GM12872 (cell line): ENCODE results near the gene SDSL.

Experiments used
- TF ChIP-seq, protein P1 (sequence below): IDR thresholded peaks from 3 replicates; pipeline ENCODE4 v1.5.1; 2011; ENCODE audit warnings: low read depth, mild to moderate bottlenecking, low read length, moderate library complexity; ENCODE audit not compliant: insufficient read depth

The SDSL gene

GRCh38 chr12:113472191-113473121 is 50.3 kb downstream of the SDSL start:
- TF ChIP-seq, protein P1, sequence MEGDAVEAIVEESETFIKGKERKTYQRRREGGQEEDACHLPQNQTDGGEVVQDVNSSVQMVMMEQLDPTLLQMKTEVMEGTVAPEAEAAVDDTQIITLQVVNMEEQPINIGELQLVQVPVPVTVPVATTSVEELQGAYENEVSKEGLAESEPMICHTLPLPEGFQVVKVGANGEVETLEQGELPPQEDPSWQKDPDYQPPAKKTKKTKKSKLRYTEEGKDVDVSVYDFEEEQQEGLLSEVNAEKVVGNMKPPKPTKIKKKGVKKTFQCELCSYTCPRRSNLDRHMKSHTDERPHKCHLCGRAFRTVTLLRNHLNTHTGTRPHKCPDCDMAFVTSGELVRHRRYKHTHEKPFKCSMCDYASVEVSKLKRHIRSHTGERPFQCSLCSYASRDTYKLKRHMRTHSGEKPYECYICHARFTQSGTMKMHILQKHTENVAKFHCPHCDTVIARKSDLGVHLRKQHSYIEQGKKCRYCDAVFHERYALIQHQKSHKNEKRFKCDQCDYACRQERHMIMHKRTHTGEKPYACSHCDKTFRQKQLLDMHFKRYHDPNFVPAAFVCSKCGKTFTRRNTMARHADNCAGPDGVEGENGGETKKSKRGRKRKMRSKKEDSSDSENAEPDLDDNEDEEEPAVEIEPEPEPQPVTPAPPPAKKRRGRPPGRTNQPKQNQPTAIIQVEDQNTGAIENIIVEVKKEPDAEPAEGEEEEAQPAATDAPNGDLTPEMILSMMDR = no peak

GRCh38 chr12:113473400-113473799 is 51.2 kb downstream of the SDSL start:
- TF ChIP-seq, protein P1 = no peak

GRCh38 chr12:113473942-113474341 is 51.8 kb downstream of the SDSL start:
- TF ChIP-seq, protein P1 = no peak

DNA sequence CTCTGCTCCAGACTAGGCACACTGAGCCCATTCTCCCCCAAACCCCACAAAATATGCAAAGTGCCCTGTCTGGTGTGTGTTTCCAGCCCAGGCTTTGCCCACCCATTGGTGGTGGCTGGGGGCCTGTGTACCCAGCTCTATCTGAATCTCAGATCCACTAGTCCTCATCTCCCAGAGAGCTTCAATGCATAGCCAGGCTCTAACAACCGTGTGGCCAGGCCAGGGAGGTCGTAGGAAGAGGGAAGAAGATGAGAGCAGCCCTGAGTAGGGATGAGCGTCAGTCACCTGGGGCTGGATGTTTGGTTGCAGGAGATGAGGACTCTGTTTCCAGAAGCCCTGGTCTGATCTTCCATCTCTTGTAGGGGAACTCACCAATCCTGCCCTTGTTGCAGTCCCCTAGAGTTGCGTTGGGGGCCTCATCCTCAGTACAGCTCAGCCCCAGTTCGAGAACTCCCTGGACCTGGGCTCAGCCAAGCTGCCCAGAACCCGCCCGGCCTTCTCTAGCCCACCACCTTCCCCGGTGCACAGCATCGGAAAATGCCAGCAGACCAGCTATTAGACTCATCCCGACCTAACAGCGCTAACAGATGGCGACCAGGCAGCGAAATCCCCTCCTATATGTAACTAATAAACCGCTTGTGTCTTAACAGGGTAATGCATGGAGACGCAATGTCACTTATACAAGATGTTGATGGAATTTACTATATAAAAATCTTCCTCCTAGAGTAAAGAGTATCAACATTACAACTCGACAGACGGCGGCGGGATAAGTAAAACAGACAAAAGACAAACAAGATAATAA is 52.7 kb downstream of the SDSL start:
- TF ChIP-seq, protein P1 = no peak

- TF ChIP-seq, protein P1 = no peak
Observed at GRCh38 chr12:113475451-113476175, 53.4 kb downstream of the SDSL start.

DNA sequence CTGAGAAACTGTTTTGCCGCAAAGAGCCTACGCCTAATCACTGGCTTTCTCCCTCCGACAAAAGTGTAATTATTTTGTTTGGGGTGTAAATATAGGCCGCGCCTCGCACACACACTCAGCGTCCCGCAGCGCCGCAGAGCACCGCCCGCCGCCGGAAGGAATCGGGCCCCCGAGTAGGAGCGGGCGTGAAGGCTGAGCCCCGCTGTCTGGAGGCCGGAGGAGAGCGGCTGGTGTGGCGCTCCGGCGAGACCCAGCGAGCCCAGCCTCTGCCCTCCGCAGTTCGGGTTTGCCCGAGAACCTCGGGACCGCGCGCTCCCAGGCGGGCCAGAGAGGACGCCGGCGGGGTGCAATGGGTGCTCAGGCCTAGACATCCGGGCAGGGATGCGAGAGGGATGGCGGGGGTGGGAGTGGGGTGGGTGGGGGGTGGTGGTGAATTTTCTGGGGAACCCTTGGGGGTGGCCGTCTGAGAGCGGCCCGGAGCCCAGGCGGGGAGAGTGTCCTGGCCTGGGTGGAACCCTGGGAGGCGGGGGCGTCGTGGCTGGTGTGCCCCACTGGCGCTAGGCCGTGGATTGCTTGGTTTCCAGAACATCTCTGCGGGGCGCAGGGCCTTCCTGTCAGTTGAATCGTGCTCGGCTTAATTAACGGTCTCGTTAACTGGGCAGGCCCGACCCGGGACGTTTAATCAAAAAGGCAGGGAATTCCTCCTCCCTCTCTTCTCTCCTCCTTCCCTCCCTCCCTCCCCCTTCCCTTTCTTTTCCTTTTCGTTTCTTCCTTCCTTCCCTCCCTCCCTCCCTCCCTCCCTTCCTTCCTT is 54.2 kb downstream of the SDSL start:
- TF ChIP-seq, protein P1 = no peak
